Immature natural killer cell (primary cell): ENCODE results near the gene KAZN. TPM values are rescaled to one million over a fixed set of nuclear protein-coding genes. Genes with fewer than 3 reads are reported as not detected.

Experiments
- DNase-seq, 3 donors: peaks; one replicate each; pipeline ENCODE4 v3.0.0; 2022; ENCODE audit warnings: mixed read lengths in 1 of 3
- H3K27ac Mint-ChIP-seq, 6 donors: one replicate each; pipeline ENCODE4 v1.8.0; 2020; ENCODE audit warnings: mixed read lengths in 6 of 6, mild to moderate bottlenecking in 5 of 6, inconsistent platforms in 4 of 6, moderate library complexity in 3 of 6
- H3K27me3 Mint-ChIP-seq, 3 donors: one replicate each; pipeline ENCODE4 v1.8.0; 2020 to 2021; ENCODE audit warnings: low read depth in 3 of 3, mild to moderate bottlenecking in 3 of 3, mixed read lengths in 3 of 3, moderate library complexity in 3 of 3, inconsistent platforms in 1 of 3
- H3K36me3 Mint-ChIP-seq, 3 donors: one replicate each; pipeline ENCODE4 v1.8.0; 2020; ENCODE audit warnings: mixed read lengths in 3 of 3, inconsistent platforms in 2 of 3, mild to moderate bottlenecking in 2 of 3
- H3K4me1 Mint-ChIP-seq, 2 donors: one replicate each; pipeline ENCODE4 v1.8.0; 2020; ENCODE audit warnings: inconsistent platforms in 2 of 2, mild to moderate bottlenecking in 2 of 2, mixed read lengths in 2 of 2, moderate library complexity in 1 of 2
- H3K4me3 Mint-ChIP-seq, 5 donors: one replicate each; pipeline ENCODE4 v1.8.0; 2020; ENCODE audit warnings: mild to moderate bottlenecking in 5 of 5, mixed read lengths in 5 of 5, inconsistent platforms in 3 of 5, moderate library complexity in 3 of 5
- H3K9me3 Mint-ChIP-seq, 6 donors: one replicate each; pipeline ENCODE4 v1.8.0; 2020; ENCODE audit warnings: mild to moderate bottlenecking in 6 of 6, mixed read lengths in 6 of 6, inconsistent platforms in 4 of 6, moderate library complexity in 3 of 6
- polyA plus RNA-seq, 3 donors: library from polyadenylated mRNA; unstranded; fragments of 300-500 nt; fragmentation: Illumina TruSeq; gene quantifications; one replicate each; pipeline ENCODE4 v1.2.3, GENCODE V29; 2021

The KAZN gene
- polyA plus RNA-seq, 3 donors from 2014 or later, result 0.24 TPM; not detected in 2

GRCh38 chr1:15158506-15159165 is 560.2 kb downstream of the KAZN start:
- no peak for DNase-seq
- Mint-ChIP-seq H3K4me3 (no peak overlapping the region), H3K27me3 (peaks cover 0 to 8% (median 5%) of the 10 kb centered on the region in 3 donors), H3K9me3 (no peaks in the 10 kb centered on the region), H3K4me1 (peaks cover 26 to 29% of the 10 kb centered on the region in 2 donors), H3K27ac (no peak overlapping the region), H3K36me3 (peaks cover 0 to 4% (median 0%) of the 10 kb centered on the region in 3 donors)

DNA sequence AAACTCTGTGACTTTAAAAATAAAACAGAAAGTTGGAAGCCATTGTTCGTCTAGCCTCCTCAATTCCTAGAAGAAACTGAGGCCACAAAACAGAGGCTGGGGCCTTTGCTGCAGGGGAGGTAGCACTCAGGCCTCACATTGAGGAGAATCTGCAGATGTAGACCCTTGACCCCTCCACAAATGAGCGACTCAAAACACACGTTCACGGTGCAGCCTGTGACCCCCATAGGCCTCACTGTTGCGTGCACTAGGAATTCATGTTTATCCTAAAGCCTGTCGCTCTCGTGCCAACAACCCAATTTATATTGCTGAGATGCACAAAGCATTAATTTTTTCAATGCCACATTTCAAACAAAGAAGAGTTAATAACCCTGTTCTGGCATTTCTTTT is 560.7 kb downstream of the KAZN start:
- no peak for DNase-seq
- H3K4me1 Mint-ChIP-seq, result peaks cover 24 to 27% of the 10 kb centered on the region in 2 donors
- no peaks in the 10 kb centered on the region for H3K9me3 Mint-ChIP-seq
- H3K4me3 Mint-ChIP-seq, result no peak overlapping the region
- H3K27me3 Mint-ChIP-seq, result peaks cover 0 to 7% (median 5%) of the 10 kb centered on the region in 3 donors
- H3K27ac Mint-ChIP-seq, result no peak overlapping the region
- peaks cover 0 to 4% (median 0%) of the 10 kb centered on the region in 3 donors for H3K36me3 Mint-ChIP-seq

- H3K36me3 Mint-ChIP-seq, result no peaks in the 10 kb centered on the region
- no peaks in the 10 kb centered on the region for H3K9me3 Mint-ChIP-seq
- H3K4me1 Mint-ChIP-seq, result peaks cover 13 to 15% of the 10 kb centered on the region in 2 donors
- H3K4me3 Mint-ChIP-seq, result no peak overlapping the region
- H3K27ac Mint-ChIP-seq, result no peak overlapping the region
- H3K27me3 Mint-ChIP-seq, result peaks cover 0 to 1% (median 0%) of the 10 kb centered on the region in 3 donors
- DNase-seq, result no peak
Observed at GRCh38 chr1:15160626-15161025, 562.1 kb downstream of the KAZN start.

GRCh38 chr1:15167386-15167785 is 568.9 kb downstream of the KAZN start:
- no peak overlapping the region for H3K4me3 Mint-ChIP-seq
- peaks cover 2 to 3% of the 10 kb centered on the region in 2 donors for H3K4me1 Mint-ChIP-seq
- peaks cover 1 to 5% (median 2%) of the 10 kb centered on the region in 3 donors for H3K27me3 Mint-ChIP-seq
- no peaks in the 10 kb centered on the region for H3K9me3 Mint-ChIP-seq
- DNase-seq, result no peak
- no peak overlapping the region for H3K27ac Mint-ChIP-seq
- no peaks in the 10 kb centered on the region for H3K36me3 Mint-ChIP-seq
